GM18861 (cell line): Measurements from ENCODE around the gene SUPT16H.
"Not testable (repeated sequence)": the region's sequence is repeated elsewhere in the genome, so short reads cannot be mapped to it uniquely, and the experiment has no call there.

Experiments
- ATAC-seq: cut with Tn5 transposase; IDR thresholded peaks from one replicate; pipeline ENCODE4 v1.9.1; 2021; ENCODE audit not compliant: unreplicated experiment

Gene SUPT16H

GRCh38 chr14:21383848-21384493 lies at the start of gene SUPT16H:
TSS of gene SUPT16H (minus strand) at chr14:21384019. CDS start at chr14:21383927, 92 bp downstream.
- ATAC-seq = peak; percentile 80

GRCh38 chr14:21431126-21431525 lies 47.3 kb upstream of the SUPT16H start:
- ATAC-seq = no peak

- ATAC-seq = no peak
These were observed 45.1 kb upstream of the SUPT16H start for GRCh38 chr14:21428930-21429329.

GRCh38 chr14:21426692-21427091 lies 42.9 kb upstream of the SUPT16H start:
- no peak for ATAC-seq

- no peak for ATAC-seq
These were observed 35.7 kb upstream of the SUPT16H start for GRCh38 chr14:21419528-21419927.

- no peak for ATAC-seq
These were observed 31.5 kb upstream of the SUPT16H start for GRCh38 chr14:21415329-21415728.

- no peak for ATAC-seq
These were observed 30.4 kb upstream of the SUPT16H start for GRCh38 chr14:21414137-21414631.

- ATAC-seq = no peak
These were observed 24.3 kb upstream of the SUPT16H start for GRCh38 chr14:21408147-21408546.

- ATAC-seq = no peak
These were observed 22.4 kb upstream of the SUPT16H start for GRCh38 chr14:21406213-21406612.

GRCh38 chr14:21405097-21405496 lies 21.3 kb upstream of the SUPT16H start:
- ATAC-seq = no peak

GRCh38 chr14:21399311-21399870 lies 15.6 kb upstream of the SUPT16H start:
- ATAC-seq = no peak

- no peak for ATAC-seq
These were observed 15.1 kb upstream of the SUPT16H start for GRCh38 chr14:21398901-21399300.

- no peak for ATAC-seq
These were observed 11.6 kb upstream of the SUPT16H start for GRCh38 chr14:21395450-21395849.

GRCh38 chr14:21385188-21385904 lies 1.5 kb upstream of the SUPT16H start:
- no peak for ATAC-seq

- peak; percentile 4 for ATAC-seq
These were observed 654 bp upstream of the SUPT16H start for GRCh38 chr14:21384494-21384851.

- no peak for ATAC-seq
These were observed 652 bp downstream of the SUPT16H start for GRCh38 chr14:21382886-21383847.

- no peak for ATAC-seq
These were observed 1.7 kb downstream of the SUPT16H start for GRCh38 chr14:21382095-21382494.

- ATAC-seq = no peak
These were observed 4.5 kb downstream of the SUPT16H start for GRCh38 chr14:21379338-21379737.

- ATAC-seq = no peak
These were observed 9.8 kb downstream of the SUPT16H start for GRCh38 chr14:21373980-21374379.

GRCh38 chr14:21372814-21373213 lies 11.0 kb downstream of the SUPT16H start:
- ATAC-seq = not testable (repeated sequence)
